Measurements from ENCODE around the gene SPTBN1. TPM values are rescaled to one million over a fixed set of nuclear protein-coding genes. Genes with fewer than 3 reads are reported as not detected.

SPTBN1 gene
- total and polyA plus RNA-seq, 3 experiments from 2014 or later, result 38.4 to 49.2 (median 38.5) TPM

- Mint-ChIP-seq H3K36me3 (no peaks in the 10 kb centered on the region), H3K4me3 (no peak overlapping the region), H3K4me1 (peaks cover 4 to 9% (median 4%) of the 10 kb centered on the region in 3 donors), H3K27ac (no peak overlapping the region), H3K27me3 (peaks cover 2 to 13% of the 10 kb centered on the region in 2 donors), H3K9me3 (no peaks in the 10 kb centered on the region)
- DNase-seq, result no peak
- ChIA-PET POLR2A (no interaction called here), CTCF (interaction anchor here (1.0 to 8.7 kb wide), 5 partner anchors 37 to 414 kb away, joined by 3 to 149 read pairs (median 9); partner anchors contain the start of gene EML6)
- Histone ChIP-seq H3K27ac (ENCODE audit: low read depth, low read length) (no peak overlapping the region), H3K4me1 (ENCODE audit: insufficient read depth, low read length) (no peaks in the 10 kb centered on the region), H3K9me3 (ENCODE audit: low read length) (no peaks in the 10 kb centered on the region), H3K36me3 (ENCODE audit: insufficient read depth, low read length) (no peaks in the 10 kb centered on the region), H3K27me3 (ENCODE audit: insufficient read depth, low read length, poor library complexity, severe bottlenecking) (no peaks in the 10 kb centered on the region), H3K4me3 (ENCODE audit: low read length) (no peak overlapping the region)
Measured at GRCh38 chr2:54520687-54521086, 64.6 kb downstream of the SPTBN1 start.

- POLR2A ChIA-PET, result interaction anchor here (0.6 kb wide), 1 partner anchor 182 kb away, joined by 3 read pairs; no protein-coding TSS in a partner anchor
- DNase-seq, result peak; percentile 36 to 75 (median 68)
- Histone ChIP-seq H3K27me3 (ENCODE audit: insufficient read depth, low read length, poor library complexity, severe bottlenecking) (no peaks in the 10 kb centered on the region), H3K4me1 (ENCODE audit: insufficient read depth, low read length) (no peaks in the 10 kb centered on the region), H3K4me3 (ENCODE audit: low read length) (no peak overlapping the region), H3K9me3 (ENCODE audit: low read length) (no peaks in the 10 kb centered on the region), H3K36me3 (ENCODE audit: insufficient read depth, low read length) (no peaks in the 10 kb centered on the region), H3K27ac (ENCODE audit: low read depth, low read length) (no peak overlapping the region)
- H3K4me1 Mint-ChIP-seq, result peaks cover 4 to 9% (median 4%) of the 10 kb centered on the region in 3 donors
- H3K9me3 Mint-ChIP-seq, result no peaks in the 10 kb centered on the region
- CTCF ChIA-PET, result interaction anchor here (0.6 to 8.7 kb wide), 19 partner anchors 9 to 316 kb away, joined by 3 to 149 read pairs (median 4); no protein-coding TSS in a partner anchor
- peak overlapping the region in 4 of 7 donors; percentile 23 to 57 (median 42) for H3K4me3 Mint-ChIP-seq
- H3K27me3 Mint-ChIP-seq, result peaks cover 2 to 13% of the 10 kb centered on the region in 2 donors
- peak overlapping the region in 5 of 8 donors; percentile 1 to 93 (median 64) for H3K27ac Mint-ChIP-seq
- no peaks in the 10 kb centered on the region for H3K36me3 Mint-ChIP-seq
Measured at GRCh38 chr2:54522624-54523281, 66.6 kb downstream of the SPTBN1 start.

- Mint-ChIP-seq H3K9me3 (no peaks in the 10 kb centered on the region), H3K36me3 (no peaks in the 10 kb centered on the region), H3K4me3 (no peak overlapping the region), H3K4me1 (peaks cover 4 to 9% (median 4%) of the 10 kb centered on the region in 3 donors), H3K27ac (no peak overlapping the region), H3K27me3 (peaks cover 2 to 13% of the 10 kb centered on the region in 2 donors)
- Histone ChIP-seq H3K4me3 (ENCODE audit: low read length) (no peak overlapping the region), H3K27me3 (ENCODE audit: insufficient read depth, low read length, poor library complexity, severe bottlenecking) (no peaks in the 10 kb centered on the region), H3K27ac (ENCODE audit: low read depth, low read length) (no peak overlapping the region), H3K36me3 (ENCODE audit: insufficient read depth, low read length) (no peaks in the 10 kb centered on the region), H3K4me1 (ENCODE audit: insufficient read depth, low read length) (no peaks in the 10 kb centered on the region), H3K9me3 (ENCODE audit: low read length) (no peaks in the 10 kb centered on the region)
- ChIA-PET CTCF (interaction anchor here (0.6 to 8.7 kb wide), 27 partner anchors 7 to 315 kb away, joined by 3 to 149 read pairs (median 4); no protein-coding TSS in a partner anchor), POLR2A (interaction anchor here (0.6 to 0.8 kb wide), 2 partner anchors 66 to 182 kb away, joined by 3 read pairs; no protein-coding TSS in a partner anchor)
- DNase-seq, result no peak
Measured at GRCh38 chr2:54523324-54523959, 67.3 kb downstream of the SPTBN1 start.

- POLR2A ChIA-PET, result interaction anchor here (0.8 kb wide), 1 partner anchor 65 kb away, joined by 3 read pairs; no protein-coding TSS in a partner anchor
- no peak overlapping the region for H3K4me3 Mint-ChIP-seq
- H3K9me3 ChIP-seq (ENCODE audit: low read length), result no peaks in the 10 kb centered on the region
- no peaks in the 10 kb centered on the region for H3K27me3 ChIP-seq (ENCODE audit: insufficient read depth, low read length, poor library complexity, severe bottlenecking)
- H3K36me3 Mint-ChIP-seq, result no peaks in the 10 kb centered on the region
- H3K36me3 ChIP-seq (ENCODE audit: insufficient read depth, low read length), result no peaks in the 10 kb centered on the region
- CTCF ChIA-PET, result interaction anchor here (0.8 to 8.7 kb wide), 14 partner anchors 8 to 181 kb away, joined by 3 to 149 read pairs (median 6); no protein-coding TSS in a partner anchor
- DNase-seq, result no peak
- peak overlapping the region in 2 of 8 donors; percentile 38 to 80 for H3K27ac Mint-ChIP-seq
- H3K27ac ChIP-seq (ENCODE audit: low read depth, low read length), result no peak overlapping the region
- no peaks in the 10 kb centered on the region for H3K9me3 Mint-ChIP-seq
- peaks cover 2 to 13% of the 10 kb centered on the region in 2 donors for H3K27me3 Mint-ChIP-seq
- peaks cover 4 to 11% (median 4%) of the 10 kb centered on the region in 3 donors for H3K4me1 Mint-ChIP-seq
- no peak overlapping the region for H3K4me3 ChIP-seq (ENCODE audit: low read length)
- H3K4me1 ChIP-seq (ENCODE audit: insufficient read depth, low read length), result no peaks in the 10 kb centered on the region
Measured at GRCh38 chr2:54524226-54524991, 68.3 kb downstream of the SPTBN1 start.

GRCh38 chr2:54525321-54525720 lies 69.2 kb downstream of the SPTBN1 start:
- H3K4me3 Mint-ChIP-seq, result no peak overlapping the region
- H3K27ac ChIP-seq (ENCODE audit: low read depth, low read length), result no peak overlapping the region
- no peaks in the 10 kb centered on the region for H3K9me3 Mint-ChIP-seq
- H3K4me1 ChIP-seq (ENCODE audit: insufficient read depth, low read length), result no peaks in the 10 kb centered on the region
- no peak overlapping the region for H3K27ac Mint-ChIP-seq
- H3K36me3 ChIP-seq (ENCODE audit: insufficient read depth, low read length), result no peaks in the 10 kb centered on the region
- no peak overlapping the region for H3K4me3 ChIP-seq (ENCODE audit: low read length)
- H3K27me3 ChIP-seq (ENCODE audit: insufficient read depth, low read length, poor library complexity, severe bottlenecking), result no peaks in the 10 kb centered on the region
- no peak for DNase-seq
- no peaks in the 10 kb centered on the region for H3K36me3 Mint-ChIP-seq
- ChIA-PET CTCF (interaction anchor here (1.4 to 8.7 kb wide), 6 partner anchors 9 to 181 kb away, joined by 3 to 149 read pairs (median 16); no protein-coding TSS in a partner anchor), POLR2A (no interaction called here)
- peaks cover 5 to 18% (median 7%) of the 10 kb centered on the region in 3 donors for H3K4me1 Mint-ChIP-seq
- peaks cover 2 to 11% of the 10 kb centered on the region in 2 donors for H3K27me3 Mint-ChIP-seq
- H3K9me3 ChIP-seq (ENCODE audit: low read length), result no peaks in the 10 kb centered on the region

GRCh38 chr2:54526226-54526879 lies 70.2 kb downstream of the SPTBN1 start:
- no peak for DNase-seq
- Mint-ChIP-seq H3K9me3 (no peaks in the 10 kb centered on the region), H3K4me1 (peaks cover 5 to 18% (median 7%) of the 10 kb centered on the region in 3 donors), H3K36me3 (no peaks in the 10 kb centered on the region), H3K27me3 (peaks cover under 1 to 4% of the 10 kb centered on the region in 2 donors), H3K4me3 (no peak overlapping the region), H3K27ac (no peak overlapping the region)
- no peaks in the 10 kb centered on the region for H3K9me3 ChIP-seq (ENCODE audit: low read length)
- H3K4me3 ChIP-seq (ENCODE audit: low read length), result no peak overlapping the region
- ChIA-PET POLR2A (no interaction called here), CTCF (interaction anchor here (0.9 to 8.7 kb wide), 3 partner anchors 32 to 312 kb away, joined by 3 to 149 read pairs (median 25); no protein-coding TSS in a partner anchor)
- H3K27me3 ChIP-seq (ENCODE audit: insufficient read depth, low read length, poor library complexity, severe bottlenecking), result no peaks in the 10 kb centered on the region
- H3K36me3 ChIP-seq (ENCODE audit: insufficient read depth, low read length), result no peaks in the 10 kb centered on the region
- no peaks in the 10 kb centered on the region for H3K4me1 ChIP-seq (ENCODE audit: insufficient read depth, low read length)
- no peak overlapping the region for H3K27ac ChIP-seq (ENCODE audit: low read depth, low read length)

GRCh38 chr2:54528311-54528955 lies 72.3 kb downstream of the SPTBN1 start:
- ChIA-PET POLR2A (no interaction called here), CTCF (no interaction called here)
- no peaks in the 10 kb centered on the region for H3K9me3 ChIP-seq (ENCODE audit: low read length)
- no peaks in the 10 kb centered on the region for H3K36me3 ChIP-seq (ENCODE audit: insufficient read depth, low read length)
- H3K4me3 ChIP-seq (ENCODE audit: low read length), result no peak overlapping the region
- no peak overlapping the region for H3K4me3 Mint-ChIP-seq
- no peaks in the 10 kb centered on the region for H3K27me3 ChIP-seq (ENCODE audit: insufficient read depth, low read length, poor library complexity, severe bottlenecking)
- no peaks in the 10 kb centered on the region for H3K4me1 ChIP-seq (ENCODE audit: insufficient read depth, low read length)
- H3K9me3 Mint-ChIP-seq, result no peaks in the 10 kb centered on the region
- H3K27me3 Mint-ChIP-seq, result peaks cover 0 to 1% of the 10 kb centered on the region in 2 donors
- H3K27ac Mint-ChIP-seq, result no peak overlapping the region
- no peak overlapping the region for H3K27ac ChIP-seq (ENCODE audit: low read depth, low read length)
- no peak for DNase-seq
- H3K4me1 Mint-ChIP-seq, result peaks cover 1 to 13% (median 3%) of the 10 kb centered on the region in 3 donors
- no peaks in the 10 kb centered on the region for H3K36me3 Mint-ChIP-seq
